A549 treated with dexamethasone at 1 μM for 4 hours (cell line): ENCODE data around the gene GRID2. TPM values are rescaled to one million over a fixed set of nuclear protein-coding genes. Genes with fewer than 3 reads are reported as not detected.

Experiments used
- total RNA-seq: library from RNA; stranded (reverse); fragments of 200-300 nt; extraction: Qiagen RNA extraction; gene quantifications from 5 replicates; pipeline ENCODE4 v1.2.3, GENCODE V29; 2022

Gene GRID2
- not detected in 5 replicates for total RNA-seq

GRCh38 chr4:92303621-92304027, at the start of gene GRID2:
Gene GRID2, plus strand, starts transcription at chr4:92303966.

